ENCODE results near the gene SRM. TPM values are rescaled to one million over a fixed set of nuclear protein-coding genes. Genes with fewer than 3 reads are reported as not detected.

SRM gene
- total RNA-seq (38.9 and 39.4 TPM in 2 replicates), polyA plus RNA-seq (60.5 and 79.2 TPM in 2 replicates), polyA minus RNA-seq (28.8 and 43.7 TPM in 2 replicates)
- total RNA-seq (2013), result 13.8 TPM

GRCh38 chr1:11059968-11060830 is at the start of gene SRM:
SRM (minus strand) TSS chr1:11060018; CDS start chr1:11059943, 75 bp downstream.
- no peaks in the 10 kb centered on the region for H3K27me3 Mint-ChIP-seq
- H2AFZ ChIP-seq (ENCODE audit: insufficient read depth, low read depth, low read length, poor library complexity, severe bottlenecking), result peak within 1 kb of the TSS; percentile 91
- WGBS (ENCODE audit: insufficient coverage), result under 1% methylated on average over 79 of the region's 83 CpGs
- H4K20me1 ChIP-seq (ENCODE audit: control insufficient read depth, insufficient read depth, low read length, poor library complexity, severe bottlenecking), result peaks cover 10% of the 10 kb centered on the region
- intact Hi-C loops (cut with micrococcal nuclease), result loop anchor here (1.0 kb wide), 4 partner anchors 39 to 621 kb away; partner anchors contain the start of genes EXOSC10, MAD2L2, TARDBP and UBIAD1
- POLR2A ChIA-PET, result interaction anchor here (0.6 to 2.2 kb wide), 3 partner anchors 22 to 588 kb away, joined by 3 to 6 read pairs (median 5); partner anchors contain the start of gene EXOSC10
- H3K4me3 Mint-ChIP-seq, result peak within 1 kb of the TSS; percentile 98
- no peak for TF ChIP-seq EZH2 (IDR thresholded peaks at IDR 0.05; ENCODE audit: borderline replicate concordance, insufficient read depth, low read depth, low read length, poor library complexity, severe bottlenecking)
- peak; percentile 37 for TF ChIP-seq CTCF (IDR thresholded peaks at IDR 0.05)
- H3K4me1 ChIP-seq (ENCODE audit: control insufficient read depth in 2 of 2, insufficient read depth in 2 of 2, low read length in 2 of 2), result peaks cover 16 to 19% of the 10 kb centered on the region in 2 donors
- H3K36me3 ChIP-seq (replicated peaks in 1 of 2; ENCODE audit: control extremely low read depth in 1 of 2, control insufficient read depth in 1 of 2, extremely low read depth in 1 of 2, insufficient read depth in 2 of 2, low read length in 1 of 2), result peaks cover 4 to 9% of the 10 kb centered on the region in 2 experiments
- H3K27me3 ChIP-seq (replicated peaks in 1 of 4; ENCODE audit: control extremely low read depth in 1 of 4, control insufficient read depth in 3 of 4, insufficient read depth in 4 of 4, low read length in 3 of 4), result no peaks in the 10 kb centered on the region
- peak within 1 kb of the TSS; percentile 73 to 93 (median 79) for H3K4me3 ChIP-seq (ENCODE audit: control extremely low read depth in 1 of 5, extremely low read depth in 1 of 5, insufficient read depth in 1 of 5, low read depth in 2 of 5, low read length in 4 of 5)
- peak within 1 kb of the TSS; percentile 92 for H3K27ac Mint-ChIP-seq
- H3K27ac ChIP-seq (ENCODE audit: low read length in 2 of 2), result peak within 1 kb of the TSS; percentile 43 to 65
- H3K9me3 ChIP-seq (ENCODE audit: control extremely low read depth in 1 of 3, control insufficient read depth in 2 of 3, insufficient read depth in 1 of 3, low read length in 2 of 3), result peaks cover 0 to 3% (median 0%) of the 10 kb centered on the region in 3 donors
- ATAC-seq (ENCODE audit: low read depth) (peak; percentile 98), DNase-seq (peak; percentile 93)
- CTCF ChIA-PET, result interaction anchor here (1.6 to 3.0 kb wide), 2 partner anchors 22 to 39 kb away, joined by 4 to 22 read pairs; partner anchors contain the start of gene EXOSC10
- H3K9ac ChIP-seq (ENCODE audit: low read length), result peak within 1 kb of the TSS; percentile 95
- peak within 1 kb of the TSS; percentile 99 for H3K4me2 ChIP-seq (replicated peaks; ENCODE audit: low read depth, low read length, poor library complexity, severe bottlenecking)
- peaks cover 28% of the 10 kb centered on the region for H3K79me2 ChIP-seq (ENCODE audit: control insufficient read depth, insufficient read depth, low read length)
- H3K4me1 Mint-ChIP-seq, result peaks cover 25% of the 10 kb centered on the region
- no peaks in the 10 kb centered on the region for H3K9me3 Mint-ChIP-seq (ENCODE audit: insufficient read depth)
